Activated CD8-positive, alpha-beta T cell treated with anti-CD3 and anti-CD28 coated beads, Interleukin-2, amount 10 ng/mL, durations not matched to agents 7 days and 5 days (primary cell): ENCODE results near the gene MCM3AP. TPM values are rescaled to one million over a fixed set of nuclear protein-coding genes. Genes with fewer than 3 reads are reported as not detected.
"Not testable (repeated sequence)": the region's sequence is repeated elsewhere in the genome, so short reads cannot be mapped to it uniquely, and the experiment has no call there.

ENCODE experiments used
- ATAC-seq: fragments of 150-1000 bp; cut with Tn5 transposase; one replicate; pipeline ENCODE4 v1.10.0; 2021; ENCODE audit warnings: moderate library complexity
- CTCF ChIA-PET: fragments of 350-600 bp; sonication (Branson Sonifier 250); formaldehyde crosslinking; loops from one replicate; lab custom pipeline; 2021; ENCODE audit warnings: antibody characterized with exemption; lab: Charles Lee
- POLR2A ChIA-PET: fragments of 350-600 bp; sonication (Branson Sonifier 250); formaldehyde crosslinking; loops from one replicate; lab custom pipeline; 2021; ENCODE audit warnings: antibody characterized with exemption; lab: Charles Lee
- DNase-seq: peaks from one replicate; pipeline ENCODE4 v3.0.0-alpha.2; 2020
- H3K27ac Mint-ChIP-seq: one replicate; pipeline ENCODE4 v1.8.0; 2021; ENCODE audit warnings: mild to moderate bottlenecking, mixed read lengths
- H3K27me3 Mint-ChIP-seq: one replicate; pipeline ENCODE4 v1.8.0; 2021; ENCODE audit warnings: low read depth, mixed read lengths
- H3K36me3 Mint-ChIP-seq: one replicate; pipeline ENCODE4 v1.8.0; 2021; ENCODE audit warnings: low read depth, mixed read lengths
- H3K4me1 Mint-ChIP-seq: one replicate; pipeline ENCODE4 v1.8.0; 2021; ENCODE audit warnings: low read depth, mixed read lengths
- H3K4me3 Mint-ChIP-seq: one replicate; pipeline ENCODE4 v1.8.0; 2021; ENCODE audit warnings: mild to moderate bottlenecking, mixed read lengths
- H3K9me3 Mint-ChIP-seq: one replicate; pipeline ENCODE4 v1.8.0; 2022; ENCODE audit warnings: mixed read lengths; ENCODE audit not compliant: insufficient read depth
- total RNA-seq, 2 experiments: library from RNA; stranded (reverse); gene quantifications; one replicate each; pipeline ENCODE4 v1.2.3, GENCODE V29; 2021

Gene MCM3AP
- total RNA-seq, 2 experiments from 2014 or later = 106 to 113 TPM

GRCh38 chr21:46205166-46205565 lies 80.2 kb downstream of the MCM3AP start:
- CTCF ChIA-PET = no interaction called here
- DNase-seq = no peak

GRCh38 chr21:46203203-46203600 lies 82.2 kb downstream of the MCM3AP start:
- Mint-ChIP-seq H3K27me3 (no peaks in the 10 kb centered on the region), H3K4me3 (no peak overlapping the region), H3K27ac (no peak overlapping the region), H3K9me3 (no peaks in the 10 kb centered on the region), H3K4me1 (peaks cover 2% of the 10 kb centered on the region), H3K36me3 (peaks cover 38% of the 10 kb centered on the region)
- ATAC-seq (no peak), DNase-seq (no peak)
- ChIA-PET CTCF (no interaction called here), POLR2A (no interaction called here)

More at GRCh38 chr21:46205166-46205565, 80.2 kb downstream of the MCM3AP start:
- H3K27ac Mint-ChIP-seq = no peak overlapping the region
- H3K4me3 Mint-ChIP-seq = no peak overlapping the region
- ATAC-seq = no peak
- POLR2A ChIA-PET = no interaction called here
- H3K36me3 Mint-ChIP-seq = peaks cover 26% of the 10 kb centered on the region
- no peaks in the 10 kb centered on the region for H3K9me3 Mint-ChIP-seq
- peaks cover 2% of the 10 kb centered on the region for H3K4me1 Mint-ChIP-seq
- no peaks in the 10 kb centered on the region for H3K27me3 Mint-ChIP-seq

GRCh38 chr21:46202592-46203202 lies 82.7 kb downstream of the MCM3AP start:
- no peak overlapping the region for H3K27ac Mint-ChIP-seq
- no peaks in the 10 kb centered on the region for H3K27me3 Mint-ChIP-seq
- ATAC-seq = peak; percentile 39

GRCh38 chr21:46200877-46201803 lies 84.3 kb downstream of the MCM3AP start:
- H3K4me3 Mint-ChIP-seq, H3K4me1 Mint-ChIP-seq, H3K27me3 Mint-ChIP-seq, DNase-seq, H3K27ac Mint-ChIP-seq, POLR2A ChIA-PET, H3K9me3 Mint-ChIP-seq, ATAC-seq, CTCF ChIA-PET: not testable (repeated sequence)
- peaks cover 45% of the 10 kb centered on the region for H3K36me3 Mint-ChIP-seq

More at GRCh38 chr21:46202592-46203202, 82.7 kb downstream of the MCM3AP start:
- peaks cover 2% of the 10 kb centered on the region for H3K4me1 Mint-ChIP-seq
- POLR2A ChIA-PET = no interaction called here
- H3K9me3 Mint-ChIP-seq = no peaks in the 10 kb centered on the region
- no peak for DNase-seq
- H3K4me3 Mint-ChIP-seq = no peak overlapping the region
- H3K36me3 Mint-ChIP-seq = peaks cover 40% of the 10 kb centered on the region
- CTCF ChIA-PET = no interaction called here

- no peak overlapping the region for H3K27ac Mint-ChIP-seq
- H3K4me3 Mint-ChIP-seq = no peak overlapping the region
- CTCF ChIA-PET = no interaction called here
- no peaks in the 10 kb centered on the region for H3K4me1 Mint-ChIP-seq
- H3K9me3 Mint-ChIP-seq = no peaks in the 10 kb centered on the region
- DNase-seq (no peak), ATAC-seq (no peak)
- POLR2A ChIA-PET = no interaction called here
- peaks cover 38% of the 10 kb centered on the region for H3K36me3 Mint-ChIP-seq
- no peaks in the 10 kb centered on the region for H3K27me3 Mint-ChIP-seq
Measured at GRCh38 chr21:46199436-46200373, 85.7 kb downstream of the MCM3AP start.

- Mint-ChIP-seq H3K9me3 (no peaks in the 10 kb centered on the region), H3K36me3 (peaks cover 45% of the 10 kb centered on the region), H3K27ac (no peak overlapping the region), H3K4me3 (no peak overlapping the region), H3K27me3 (no peaks in the 10 kb centered on the region), H3K4me1 (no peaks in the 10 kb centered on the region)
- ChIA-PET CTCF (no interaction called here), POLR2A (no interaction called here)
- no peak for ATAC-seq
- DNase-seq = no peak
Measured at GRCh38 chr21:46196733-46197132, 88.7 kb downstream of the MCM3AP start.

- ATAC-seq = no peak
- no peak for DNase-seq
- ChIA-PET CTCF (no interaction called here), POLR2A (no interaction called here)
- no peaks in the 10 kb centered on the region for H3K27me3 Mint-ChIP-seq
- H3K36me3 Mint-ChIP-seq = peaks cover 50% of the 10 kb centered on the region
- no peaks in the 10 kb centered on the region for H3K9me3 Mint-ChIP-seq
- no peak overlapping the region for H3K4me3 Mint-ChIP-seq
- H3K27ac Mint-ChIP-seq = no peak overlapping the region
- no peaks in the 10 kb centered on the region for H3K4me1 Mint-ChIP-seq
Measured at GRCh38 chr21:46195595-46196195, 89.7 kb downstream of the MCM3AP start.

- no peaks in the 10 kb centered on the region for H3K4me1 Mint-ChIP-seq
- H3K36me3 Mint-ChIP-seq = peaks cover 42% of the 10 kb centered on the region
- DNase-seq (no peak), ATAC-seq (no peak)
- no peak overlapping the region for H3K4me3 Mint-ChIP-seq
- no peaks in the 10 kb centered on the region for H3K9me3 Mint-ChIP-seq
- ChIA-PET POLR2A (no interaction called here), CTCF (no interaction called here)
- no peaks in the 10 kb centered on the region for H3K27me3 Mint-ChIP-seq
- no peak overlapping the region for H3K27ac Mint-ChIP-seq
Measured at GRCh38 chr21:46194374-46195334, 90.8 kb downstream of the MCM3AP start.

- Mint-ChIP-seq H3K4me3 (no peak overlapping the region), H3K27ac (no peak overlapping the region), H3K27me3 (no peaks in the 10 kb centered on the region), H3K4me1 (no peaks in the 10 kb centered on the region), H3K9me3 (no peaks in the 10 kb centered on the region), H3K36me3 (peaks cover 36% of the 10 kb centered on the region)
- ChIA-PET POLR2A (no interaction called here), CTCF (no interaction called here)
- no peak for DNase-seq
- ATAC-seq = no peak
Measured at GRCh38 chr21:46193829-46194373, 91.5 kb downstream of the MCM3AP start.

GRCh38 chr21:46191686-46192575 lies 93.5 kb downstream of the MCM3AP start:
- Mint-ChIP-seq H3K4me1 (no peaks in the 10 kb centered on the region), H3K4me3 (no peak overlapping the region), H3K27me3 (no peaks in the 10 kb centered on the region), H3K36me3 (peaks cover 30% of the 10 kb centered on the region), H3K27ac (no peak overlapping the region), H3K9me3 (no peaks in the 10 kb centered on the region)
- no peak for DNase-seq
- CTCF ChIA-PET = no interaction called here
- no peak for ATAC-seq
- POLR2A ChIA-PET = no interaction called here
